ENCODE results near the gene AGO3.

GRCh38 chr1:35929730-35930592 is 944 bp upstream of the AGO3 start:
- TF ChIP-seq EZH2 (IDR thresholded peaks at IDR 0.05; ENCODE audit: low read depth) (no peak), CTCF (conservative IDR thresholded peaks at IDR 0.05) (no peak)
